Right renal cortex interstitium (tissue), 3 donors: ENCODE measurements around the gene MYO5B. TPM values are rescaled to one million over a fixed set of nuclear protein-coding genes. Genes with fewer than 3 reads are reported as not detected.

Experiments
- DNase-seq, 3 donors: peaks; one replicate each; pipeline ENCODE4 v3.0.0-alpha.2; 2013; ENCODE audit warnings: low read depth in 3 of 3, low spot score in 2 of 3
- polyA plus RNA-seq, 3 donors: library from polyadenylated mRNA; unstranded; fragments of 120-200 nt; gene quantifications; one replicate each; pipeline ENCODE4 v1.2.1, GENCODE V29; 2013; ENCODE audit not compliant: insufficient read length in 3 of 3

Gene MYO5B
- polyA plus RNA-seq, 3 donors: 26.7 to 29.9 (median 29.3) TPM

DNA sequence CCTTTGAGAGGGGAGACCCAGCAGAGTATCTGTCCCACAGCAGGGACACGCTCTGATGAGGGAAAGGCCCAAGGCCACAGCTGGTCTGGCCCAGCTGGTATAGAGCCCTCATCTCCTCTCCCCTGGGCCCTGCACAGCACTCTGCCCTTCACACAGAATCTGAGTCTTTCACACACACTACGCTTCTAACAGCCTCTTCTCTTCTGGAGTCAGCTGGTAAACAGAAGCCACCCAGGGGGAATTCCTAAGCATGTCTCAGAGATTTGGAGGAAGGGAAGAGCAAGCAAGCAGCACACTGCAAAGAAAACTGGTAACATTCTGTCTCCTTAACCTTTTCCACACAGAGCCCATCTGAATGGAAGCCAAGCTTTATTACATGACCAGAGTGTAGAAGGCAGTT lies 260.5 kb downstream of the MYO5B start:
- no peak for DNase-seq

DNA sequence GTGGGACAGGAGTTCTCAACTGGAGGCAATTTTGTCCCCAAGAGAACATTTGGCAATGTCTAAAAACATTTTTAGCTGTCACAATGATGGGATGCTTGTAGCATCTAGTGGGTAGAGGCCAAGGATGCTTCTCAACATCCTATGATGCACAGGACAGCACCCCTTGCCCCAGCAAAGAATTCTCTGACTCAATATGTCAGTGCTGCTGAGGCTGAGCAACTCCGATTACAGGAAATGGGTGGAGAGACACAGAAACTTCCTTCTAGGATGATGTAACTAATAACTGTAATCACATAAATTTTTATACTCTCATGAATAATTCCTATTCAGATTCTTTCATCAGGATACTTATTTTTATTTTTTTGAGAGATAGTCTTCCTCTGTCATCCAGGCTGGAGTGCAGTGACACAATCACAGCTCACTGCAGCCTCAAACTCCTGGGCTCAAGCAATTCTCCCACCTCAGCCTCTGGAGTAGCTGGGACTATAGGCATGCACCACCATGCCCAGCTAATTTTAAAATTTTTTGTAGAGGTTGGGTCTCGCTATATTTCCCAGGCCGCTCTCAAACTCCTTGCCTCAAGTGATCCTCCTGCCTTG lies 261.3 kb downstream of the MYO5B start:
- DNase-seq: no peak

DNA sequence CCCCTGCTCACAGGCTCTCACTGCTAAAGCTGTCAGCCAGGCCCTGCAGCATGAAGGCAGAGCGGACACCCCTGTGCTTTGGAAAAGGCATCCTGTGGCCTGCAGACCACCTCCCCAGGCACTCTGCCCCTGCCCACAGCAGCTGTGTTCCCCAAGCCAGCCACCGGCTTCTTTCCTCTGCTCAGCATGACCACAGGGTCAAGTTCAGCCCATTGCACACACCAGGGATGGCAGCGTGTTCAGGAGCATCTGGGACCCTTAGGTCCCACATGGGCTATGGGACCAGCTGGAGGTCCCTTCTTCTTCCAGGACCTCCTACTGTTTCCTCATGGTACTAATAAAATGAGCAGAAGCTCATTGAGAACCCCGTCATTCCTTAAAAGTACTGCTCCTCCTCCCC lies 263.2 kb downstream of the MYO5B start:
- no peak for DNase-seq

DNA sequence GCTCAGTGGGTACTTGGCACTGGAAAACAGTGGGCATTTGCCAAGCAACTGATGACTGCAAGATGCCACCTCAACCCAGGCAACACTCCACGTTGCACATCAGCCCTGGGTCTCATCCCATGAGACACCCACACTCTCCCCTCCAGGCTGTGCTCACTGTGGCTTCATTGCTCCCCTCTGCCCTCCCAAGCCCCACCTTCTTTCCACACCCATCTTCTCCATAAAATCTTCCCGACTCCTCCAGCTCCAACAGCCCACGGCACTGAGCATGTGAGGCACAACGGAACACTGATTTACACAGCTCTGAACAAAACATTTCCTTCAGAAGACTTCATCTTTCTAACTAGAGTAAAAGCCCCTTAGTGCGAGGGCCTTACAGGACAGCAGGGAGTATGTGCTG lies 263.8 kb downstream of the MYO5B start:
- DNase-seq: no peak

DNA sequence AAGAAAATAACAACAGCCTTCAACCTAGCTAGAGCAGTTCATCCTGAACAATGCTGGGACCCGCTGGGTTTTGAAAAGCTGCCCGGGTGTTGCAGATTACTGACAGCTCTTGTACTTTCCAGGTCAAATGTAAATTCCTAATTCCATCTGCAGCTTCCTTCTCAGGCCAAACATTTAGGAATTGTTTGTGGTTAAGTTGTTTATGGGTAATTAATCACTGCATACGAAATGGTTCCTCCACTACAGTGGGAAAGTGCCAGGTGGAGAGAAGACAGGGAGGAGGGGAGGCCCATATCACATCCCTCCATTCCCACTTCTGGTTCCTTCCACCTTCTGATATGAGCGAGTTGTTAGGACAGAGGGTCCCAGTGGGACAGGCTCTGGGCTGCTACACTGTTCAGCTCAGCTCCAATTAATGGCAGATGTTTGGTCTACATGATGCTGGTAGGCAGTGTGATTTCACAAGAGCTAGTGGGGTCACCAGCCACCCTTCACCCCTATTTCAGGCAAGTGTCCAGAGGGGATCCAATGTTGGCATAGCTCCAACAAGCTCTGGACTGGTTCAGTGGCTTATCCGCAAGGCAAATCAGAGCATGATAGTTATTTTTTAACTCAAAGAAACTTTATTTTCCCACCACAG lies 268.7 kb downstream of the MYO5B start:
- DNase-seq: no peak

DNA sequence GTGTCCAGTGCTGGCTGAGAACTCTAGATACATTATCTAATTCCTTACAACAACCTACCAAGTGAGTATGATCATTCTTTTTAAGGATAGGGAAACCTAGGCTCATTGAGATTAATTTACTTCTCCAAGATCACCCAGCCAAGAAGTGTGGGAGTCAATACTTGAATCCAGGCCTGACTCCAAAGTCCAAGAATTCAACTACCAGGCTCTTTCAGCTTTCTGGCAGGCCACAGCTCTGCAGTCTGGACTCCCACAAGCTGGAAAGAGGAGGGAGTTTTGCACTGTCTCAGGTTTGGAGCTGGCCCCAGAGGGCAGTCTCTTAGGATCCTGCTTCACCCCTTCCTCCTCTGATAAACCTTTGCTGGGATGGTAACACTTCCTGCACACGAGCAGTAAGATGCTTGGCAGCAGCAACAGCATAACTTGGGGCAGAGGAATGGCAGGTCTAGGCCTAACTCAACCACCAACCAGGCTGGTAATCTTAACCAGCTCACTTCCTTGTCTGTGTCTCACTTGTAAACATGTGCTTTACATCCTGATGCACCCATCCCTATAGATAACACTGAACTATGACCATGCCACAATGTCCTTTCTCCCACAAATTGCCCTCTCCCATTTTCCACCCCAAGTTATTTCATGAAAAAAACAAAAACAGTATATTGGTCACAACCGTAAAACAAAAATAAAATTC lies 270.5 kb downstream of the MYO5B start:
- DNase-seq: no peak

DNA sequence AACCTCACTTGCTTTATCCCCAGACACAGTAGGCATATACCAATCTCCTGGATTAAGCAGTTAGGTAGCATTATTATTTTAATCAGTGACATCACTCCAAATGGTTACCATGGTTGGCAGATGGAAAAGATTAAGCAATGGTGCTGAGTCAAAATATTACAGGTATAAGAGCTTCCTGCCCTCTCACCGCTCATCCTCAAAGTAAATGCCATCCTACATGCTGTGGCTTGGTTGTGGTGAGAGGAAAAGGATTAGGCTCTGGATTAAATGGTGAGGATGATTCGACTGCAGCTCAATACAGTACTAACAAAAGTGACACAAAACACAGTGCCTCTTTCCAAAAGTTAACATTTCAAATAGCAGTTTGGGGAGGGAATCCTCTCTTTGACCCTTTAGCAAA lies 272.7 kb downstream of the MYO5B start:
- no peak for DNase-seq

DNA sequence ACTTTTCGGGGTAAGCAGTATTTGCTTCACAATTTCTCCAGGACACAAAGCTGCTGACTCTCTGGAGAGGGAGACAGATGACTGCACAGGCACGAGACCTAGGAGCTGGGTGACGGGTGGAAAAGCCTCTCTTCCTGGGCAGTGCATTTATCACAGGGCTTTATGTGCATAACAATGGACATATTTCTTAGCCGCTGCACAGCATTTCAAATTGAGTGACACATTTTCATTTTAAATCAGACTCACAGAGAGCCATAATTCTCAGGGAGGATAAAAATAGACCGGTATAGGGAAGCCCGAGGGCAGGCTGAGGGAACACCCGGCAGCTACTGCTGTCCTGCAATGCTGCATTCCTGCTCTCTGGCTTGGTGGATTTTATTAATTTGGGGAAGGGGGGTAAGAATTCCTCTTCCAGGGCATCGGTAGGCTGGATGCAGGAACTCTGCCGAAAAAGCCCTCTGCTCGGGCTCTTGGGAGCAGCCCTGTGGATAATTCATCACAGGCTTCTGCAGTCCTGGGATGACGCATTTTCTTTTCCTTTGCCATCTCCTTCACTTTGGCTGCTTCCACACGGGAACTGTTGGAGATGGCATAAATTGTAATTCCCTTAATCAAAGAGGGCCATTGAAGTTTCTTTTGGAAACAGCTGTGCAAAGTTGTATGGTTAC lies 273.5 kb downstream of the MYO5B start:
- no peak for DNase-seq

DNA sequence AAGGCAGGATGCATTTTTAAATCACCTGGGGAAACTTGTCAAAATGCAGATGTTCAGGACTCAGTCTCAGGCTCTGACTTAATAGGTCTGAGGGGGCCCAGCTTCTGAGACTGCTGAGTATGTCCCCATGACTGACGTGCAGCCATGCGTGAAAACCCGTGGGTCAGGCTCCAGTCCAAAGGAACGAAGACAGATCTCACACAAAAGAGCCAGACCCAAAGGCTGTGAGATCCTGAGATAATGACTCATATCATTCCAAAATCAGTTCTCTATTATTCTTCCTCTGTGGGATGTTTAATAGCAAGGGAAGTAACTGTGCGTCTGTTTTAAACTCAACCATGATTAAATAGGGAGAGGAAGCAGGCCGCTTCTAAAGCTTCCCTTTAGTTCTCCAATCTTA lies 274.2 kb downstream of the MYO5B start:
- DNase-seq: no peak

DNA sequence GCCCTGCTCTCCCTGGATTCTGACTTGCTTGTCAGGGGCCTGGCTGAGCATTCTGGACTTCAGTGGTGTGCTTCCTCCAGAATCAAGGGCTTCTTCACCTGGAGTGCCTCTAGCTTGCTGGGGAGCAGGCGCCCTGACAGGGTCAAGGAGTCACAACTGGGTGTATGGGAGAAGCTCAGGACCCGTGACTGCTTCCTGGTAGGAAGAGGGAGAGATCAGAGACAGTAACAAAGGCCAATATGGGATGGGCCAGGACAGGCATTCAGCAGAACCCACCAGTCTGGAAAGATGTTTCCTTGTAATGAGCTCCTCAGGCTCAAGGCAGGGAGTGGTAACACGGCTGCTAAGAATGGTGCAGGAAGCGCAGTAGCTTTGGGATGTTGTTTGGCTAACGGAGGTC lies 277.2 kb downstream of the MYO5B start:
- DNase-seq: no peak

DNA sequence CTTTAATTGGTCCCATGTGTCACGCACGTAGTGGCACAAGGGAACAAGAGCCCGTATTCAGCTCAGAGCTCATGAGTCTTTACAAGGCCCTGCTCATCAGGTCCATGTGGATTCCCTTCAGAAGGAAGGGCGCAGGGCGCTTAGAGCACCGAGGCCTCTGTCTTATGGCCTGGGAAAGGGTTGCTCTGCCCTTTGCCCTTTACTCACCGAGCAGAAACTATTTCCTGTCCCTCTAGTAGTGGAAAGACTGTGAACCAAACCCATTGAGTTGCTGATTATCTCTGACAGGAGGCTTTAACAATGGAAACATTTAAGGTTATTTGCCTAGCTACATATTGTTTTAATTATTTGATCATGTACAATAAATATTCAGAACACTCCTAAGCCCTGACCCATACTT lies 279.6 kb downstream of the MYO5B start:
- DNase-seq: no peak

DNA sequence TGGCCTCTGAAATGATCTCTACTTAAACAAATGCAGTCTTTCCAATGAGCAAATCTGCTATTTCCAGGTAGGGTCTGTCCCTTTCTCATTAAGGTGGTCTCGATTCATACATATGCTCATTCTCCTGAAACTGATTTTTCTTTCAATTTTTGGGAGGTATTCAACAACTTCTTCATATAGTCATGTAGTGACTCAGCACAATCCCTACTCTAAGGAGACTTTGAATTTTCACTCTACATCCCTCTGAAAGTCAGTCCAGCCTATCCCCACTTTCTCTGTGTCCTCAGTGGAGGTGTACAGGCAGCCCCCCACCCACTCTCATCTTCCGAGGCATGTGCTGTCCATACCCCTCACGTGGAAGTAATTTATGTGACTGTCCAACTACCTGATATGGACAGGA lies 281.7 kb downstream of the MYO5B start:
- DNase-seq: no peak

DNA sequence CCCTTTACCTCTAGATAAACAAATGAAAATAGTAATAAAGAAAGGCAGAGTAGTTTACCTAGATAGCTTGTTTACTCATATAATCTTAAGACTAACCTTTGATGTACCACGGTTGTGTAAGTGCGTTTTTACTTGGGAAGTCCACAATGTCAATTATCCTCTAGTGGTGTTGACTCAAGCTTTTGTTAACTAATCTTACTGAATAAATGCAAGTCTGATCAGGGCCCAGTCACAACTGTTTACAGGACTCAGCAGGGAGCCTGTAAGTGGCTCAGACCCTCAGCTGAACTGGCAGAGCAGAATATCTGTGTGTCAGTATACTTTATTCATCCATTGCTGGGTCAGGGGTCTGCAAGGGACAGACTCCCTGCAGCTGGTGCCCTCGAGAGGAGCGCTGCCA lies 283.5 kb downstream of the MYO5B start:
- no peak for DNase-seq

DNA sequence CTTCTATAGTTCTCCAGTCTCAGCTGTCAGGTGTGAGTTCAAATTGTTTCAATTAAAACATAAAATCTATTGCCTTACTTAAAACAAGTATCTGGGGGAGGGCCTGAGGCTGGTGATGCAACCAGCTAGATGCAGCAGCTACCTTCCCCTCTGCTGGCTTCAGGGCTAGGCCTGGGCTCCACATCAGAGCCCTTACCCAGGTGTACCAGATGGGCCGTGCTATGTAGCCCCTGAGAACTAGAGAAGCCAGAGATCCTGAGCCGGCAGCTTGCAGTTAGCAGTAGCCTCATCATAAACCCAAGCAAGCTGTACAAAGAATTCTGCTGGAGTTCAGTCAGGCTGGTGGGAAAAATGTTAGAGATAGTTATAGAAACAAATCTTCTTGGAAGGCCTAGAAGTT lies 284.0 kb downstream of the MYO5B start:
- DNase-seq: no peak

DNA sequence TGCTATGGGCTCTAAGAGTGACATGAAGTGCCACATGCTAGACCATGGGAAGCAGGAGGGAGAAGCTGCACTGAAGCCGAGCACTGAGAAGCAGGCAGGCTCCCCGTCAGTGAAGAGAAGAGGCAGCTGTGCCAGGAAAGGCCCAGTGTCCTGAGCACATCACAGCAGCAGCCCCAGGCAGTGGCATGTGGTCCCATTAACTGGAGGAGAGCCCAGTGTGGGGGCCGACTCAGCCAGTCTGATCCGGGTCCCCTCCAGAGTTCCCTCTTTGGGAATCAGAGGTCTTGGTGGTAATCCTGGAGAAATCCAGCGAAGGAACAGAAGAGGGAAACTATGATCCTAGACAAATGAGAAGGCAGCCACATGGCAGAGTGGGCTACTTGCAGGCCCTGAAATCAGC lies 284.9 kb downstream of the MYO5B start:
- DNase-seq: no peak

DNA sequence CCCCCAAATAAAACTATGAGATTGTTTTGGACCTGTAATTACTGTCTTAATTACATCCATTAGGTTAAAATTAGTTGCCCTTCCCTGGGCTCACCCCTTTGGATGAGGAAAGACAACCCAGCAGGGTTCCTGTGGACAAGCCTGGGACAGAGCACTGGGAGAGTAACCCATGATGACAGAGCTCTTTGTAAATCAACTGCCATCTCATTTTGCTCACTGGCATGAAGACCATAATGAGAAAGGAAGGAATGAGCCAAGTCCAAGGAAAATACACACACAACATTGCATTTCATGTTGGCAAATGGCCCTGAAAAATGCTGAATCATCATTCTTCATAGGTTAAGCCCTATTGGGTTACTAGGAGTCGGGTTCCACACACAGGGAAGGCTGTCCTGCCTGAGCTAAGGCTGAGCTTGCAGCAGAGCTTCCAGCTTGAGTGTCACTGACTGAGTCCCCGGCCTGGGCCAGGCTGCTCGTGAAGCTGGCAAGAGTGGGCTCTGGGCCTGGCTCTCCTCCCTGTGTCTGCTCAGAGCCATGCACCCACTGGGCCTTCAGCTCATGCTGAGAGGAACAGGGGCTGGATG lies 287.5 kb downstream of the MYO5B start:
- DNase-seq: no peak

DNA sequence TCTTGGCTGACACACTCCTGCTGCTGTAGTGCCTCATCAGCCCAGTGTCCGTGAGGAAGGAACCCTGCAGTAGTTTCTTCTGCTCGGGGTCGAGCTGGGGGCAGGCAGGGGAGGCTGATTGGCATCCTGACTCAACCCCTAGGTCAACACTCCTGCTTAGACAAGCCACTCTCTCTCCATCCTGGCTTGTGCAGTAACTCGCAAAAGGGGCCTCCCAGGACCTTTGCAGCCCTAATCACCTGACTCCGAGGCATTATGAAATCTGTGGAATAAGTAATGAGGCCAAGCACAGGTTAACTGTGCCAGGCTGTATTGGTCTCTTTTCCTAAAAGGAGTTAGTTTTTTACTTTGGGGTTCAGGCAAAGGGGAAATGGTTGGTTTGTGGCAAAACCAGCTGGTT lies 289.2 kb downstream of the MYO5B start:
- DNase-seq: no peak

DNA sequence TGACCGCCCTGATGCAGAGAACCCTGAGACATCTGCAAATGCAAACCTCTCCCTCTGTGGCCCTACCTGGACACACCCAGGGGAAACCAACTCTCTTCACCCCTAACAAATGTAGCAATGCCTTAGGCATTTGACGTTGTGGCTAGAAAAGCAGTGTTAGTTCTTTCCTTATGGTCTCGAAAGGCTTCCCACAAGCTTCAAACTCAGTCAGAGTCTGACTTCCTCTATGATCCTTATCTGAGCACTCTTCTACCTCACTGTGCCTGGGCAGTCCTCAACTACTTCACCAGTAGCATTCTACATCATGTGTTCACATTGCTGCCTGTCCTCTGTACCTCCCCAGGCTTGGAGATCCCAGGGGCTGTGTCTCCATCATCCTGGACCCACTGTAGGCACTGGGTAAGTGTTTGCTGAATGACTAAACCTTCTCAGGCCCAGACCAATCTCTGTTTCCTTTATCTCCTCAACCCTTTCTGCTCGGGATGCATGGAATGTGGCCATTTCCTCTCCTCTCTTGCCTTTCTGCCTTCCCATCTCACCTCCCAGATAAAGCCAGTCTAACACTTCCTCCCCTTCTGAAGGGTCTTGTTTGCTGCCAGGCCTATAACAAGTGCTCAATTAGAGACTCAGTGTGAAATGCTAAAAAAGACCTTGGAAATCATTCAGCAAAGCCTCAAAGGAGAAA lies 289.9 kb downstream of the MYO5B start:
- DNase-seq: no peak

DNA sequence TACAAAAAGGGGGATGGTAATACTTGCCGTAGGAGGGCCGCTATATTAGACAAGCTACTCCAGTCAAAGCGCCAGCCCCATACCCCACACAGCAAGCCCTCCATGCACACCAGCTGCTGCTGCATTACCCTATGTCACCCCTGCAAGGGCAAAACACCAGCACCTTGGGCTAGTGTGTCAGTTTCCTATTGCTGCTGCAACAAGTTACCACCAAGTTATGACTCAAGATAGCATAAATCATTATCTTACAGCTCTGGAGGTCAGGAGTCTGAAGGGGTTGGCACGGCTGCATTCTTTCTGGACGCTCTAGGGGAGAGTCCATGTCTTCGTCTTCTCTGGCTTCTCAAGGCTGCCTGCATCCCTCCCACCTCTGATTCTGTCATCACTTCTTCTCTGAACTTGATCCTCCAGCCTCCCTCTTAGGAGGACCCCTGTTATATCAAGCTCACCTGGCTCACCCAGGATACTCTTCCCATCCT lies 293.0 kb downstream of the MYO5B start:
- no peak for DNase-seq

DNA sequence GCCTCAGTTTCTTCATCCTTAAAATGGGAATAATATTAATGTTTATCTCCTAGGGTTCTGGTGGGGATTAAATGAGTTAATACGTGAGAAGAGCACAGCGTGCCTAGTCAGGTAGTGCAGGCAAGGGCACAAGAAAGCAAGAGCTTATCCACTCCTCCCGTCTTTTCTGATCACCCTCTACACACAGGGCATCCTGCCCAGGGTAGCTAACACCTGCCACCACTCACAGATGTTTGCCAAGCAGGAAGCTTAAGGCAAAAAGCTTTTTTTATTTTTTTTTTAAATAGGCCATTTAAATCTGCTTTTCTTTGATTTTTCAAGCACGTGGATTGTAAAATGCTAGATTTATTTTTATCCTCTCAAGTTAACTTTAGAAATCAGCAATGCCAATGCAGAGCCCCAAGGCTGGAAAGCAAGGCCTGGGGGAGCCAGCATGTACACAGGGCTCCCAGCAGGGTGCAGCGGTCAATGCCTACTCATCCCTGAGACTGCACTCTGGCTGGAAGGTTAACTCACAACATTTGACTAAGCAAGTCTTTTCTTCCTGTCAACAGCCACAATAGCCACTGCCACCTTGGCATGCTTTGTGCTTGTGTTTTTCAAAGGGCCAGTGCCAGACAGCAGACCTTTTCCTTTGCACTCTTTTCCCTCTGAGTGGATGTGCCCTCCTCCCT lies 295.2 kb downstream of the MYO5B start:
- no peak for DNase-seq
